ENCODE results near the gene ESRRG. TPM values are rescaled to one million over a fixed set of nuclear protein-coding genes. Genes with fewer than 3 reads are reported as not detected.

The ESRRG gene
- total and polyA plus RNA-seq, 2 experiments from 2014 or later = 1.2 to 1.7 TPM

DNA sequence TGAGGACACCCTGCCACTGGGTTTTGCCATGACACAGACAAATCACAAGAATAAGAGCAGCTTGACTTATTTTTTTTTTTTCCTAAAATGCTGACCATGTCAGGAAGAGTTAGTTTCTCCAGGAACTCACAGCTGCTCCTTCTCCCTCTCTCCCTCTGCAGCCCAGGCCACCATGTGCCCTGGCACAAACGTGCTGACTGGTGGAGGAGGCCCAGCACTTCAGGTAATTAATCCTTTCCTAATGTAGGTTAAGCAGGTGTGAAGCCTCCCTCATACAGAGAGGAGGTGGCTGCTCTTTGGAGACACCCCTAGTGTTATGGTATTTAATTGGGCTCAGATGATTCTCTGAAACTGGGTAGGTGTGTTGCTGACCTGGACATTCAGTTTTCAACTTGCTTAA is 170.2 kb downstream of the ESRRG start:
- Histone ChIP-seq H3K36me3 (ENCODE audit: insufficient read depth) (no peaks in the 10 kb centered on the region), H3K4me2 (no peak overlapping the region), H3K27me3 (ENCODE audit: insufficient read depth) (no peaks in the 10 kb centered on the region), H3K4me1 (ENCODE audit: insufficient read depth) (no peaks in the 10 kb centered on the region), H4K20me1 (replicated peaks; ENCODE audit: insufficient read depth) (no peaks in the 10 kb centered on the region; the same call in 1 of the 2 replicates), H3K9me2 (ENCODE audit: insufficient read depth) (no peaks in the 10 kb centered on the region), H3F3A (replicated peaks; ENCODE audit: low read depth) (no peaks in the 10 kb centered on the region), H2AFZ (no peak overlapping the region), H3K4me3 (no peak overlapping the region), H3K79me2 (replicated peaks; ENCODE audit: insufficient read depth) (no peaks in the 10 kb centered on the region), H3K27ac (ENCODE audit: low read depth) (no peak overlapping the region)
- Mint-ChIP-seq H3K4me1 (peaks cover 4% of the 10 kb centered on the region; the same call in 2 of the 3 replicates), H3K27me3 (ENCODE audit: insufficient read depth, low read depth, poor library complexity) (peaks cover 2% of the 10 kb centered on the region), H3K4me3 (no peak overlapping the region), H3K9me3 (no peaks in the 10 kb centered on the region), H3K36me3 (ENCODE audit: low read depth) (no peaks in the 10 kb centered on the region), H3K27ac (no peak overlapping the region)
- ATAC-seq = peak; percentile 86
- DNase-seq (ENCODE audit: low spot score) = peak; percentile 28
- no peak for TF ChIP-seq EZH2 (IDR thresholded peaks at IDR 0.05; ENCODE audit: low read depth, unreplicated experiment)
- no peak for TF ChIP-seq NANOG (IDR thresholded peaks at IDR 0.05; ENCODE audit: borderline replicate concordance)
- TF ChIP-seq, protein P1, sequence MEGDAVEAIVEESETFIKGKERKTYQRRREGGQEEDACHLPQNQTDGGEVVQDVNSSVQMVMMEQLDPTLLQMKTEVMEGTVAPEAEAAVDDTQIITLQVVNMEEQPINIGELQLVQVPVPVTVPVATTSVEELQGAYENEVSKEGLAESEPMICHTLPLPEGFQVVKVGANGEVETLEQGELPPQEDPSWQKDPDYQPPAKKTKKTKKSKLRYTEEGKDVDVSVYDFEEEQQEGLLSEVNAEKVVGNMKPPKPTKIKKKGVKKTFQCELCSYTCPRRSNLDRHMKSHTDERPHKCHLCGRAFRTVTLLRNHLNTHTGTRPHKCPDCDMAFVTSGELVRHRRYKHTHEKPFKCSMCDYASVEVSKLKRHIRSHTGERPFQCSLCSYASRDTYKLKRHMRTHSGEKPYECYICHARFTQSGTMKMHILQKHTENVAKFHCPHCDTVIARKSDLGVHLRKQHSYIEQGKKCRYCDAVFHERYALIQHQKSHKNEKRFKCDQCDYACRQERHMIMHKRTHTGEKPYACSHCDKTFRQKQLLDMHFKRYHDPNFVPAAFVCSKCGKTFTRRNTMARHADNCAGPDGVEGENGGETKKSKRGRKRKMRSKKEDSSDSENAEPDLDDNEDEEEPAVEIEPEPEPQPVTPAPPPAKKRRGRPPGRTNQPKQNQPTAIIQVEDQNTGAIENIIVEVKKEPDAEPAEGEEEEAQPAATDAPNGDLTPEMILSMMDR (conservative IDR thresholded peaks at IDR 0.05; ENCODE audit: low read depth in 2 of 2) = no peak
- no peak for TF ChIP-seq POLR2AphosphoS5 (IDR thresholded peaks at IDR 0.05; ENCODE audit: low read depth)
- no peak for TF ChIP-seq EZH2phosphoT487 (IDR thresholded peaks at IDR 0.05; ENCODE audit: unreplicated experiment)
- no peak for TF ChIP-seq CREB1 (CRISPR knock-in tag; IDR thresholded peaks at IDR 0.05; ENCODE audit: low read depth)

GRCh38 chr1:216549796-216550195 is 173.4 kb downstream of the ESRRG start:
- Histone ChIP-seq H4K20me1 (replicated peaks; ENCODE audit: insufficient read depth) (no peaks in the 10 kb centered on the region; the same call in 1 of the 2 replicates), H3K9me2 (ENCODE audit: insufficient read depth) (no peaks in the 10 kb centered on the region), H2AFZ (no peak overlapping the region), H3K4me1 (ENCODE audit: insufficient read depth) (no peaks in the 10 kb centered on the region), H3K4me3 (no peak overlapping the region), H3F3A (replicated peaks; ENCODE audit: low read depth) (no peaks in the 10 kb centered on the region), H3K4me2 (no peak overlapping the region), H3K27me3 (ENCODE audit: insufficient read depth) (no peaks in the 10 kb centered on the region), H3K79me2 (replicated peaks; ENCODE audit: insufficient read depth) (no peaks in the 10 kb centered on the region), H3K36me3 (ENCODE audit: insufficient read depth) (no peaks in the 10 kb centered on the region), H3K27ac (ENCODE audit: low read depth) (no peak overlapping the region)
- ATAC-seq = no peak
- no peaks in the 10 kb centered on the region for H3K36me3 Mint-ChIP-seq (ENCODE audit: low read depth)
- H3K4me1 Mint-ChIP-seq = peaks cover 4% of the 10 kb centered on the region; the same call in 2 of the 3 replicates
- H3K27me3 Mint-ChIP-seq (ENCODE audit: insufficient read depth, low read depth, poor library complexity) = no peaks in the 10 kb centered on the region
- H3K4me3 Mint-ChIP-seq = no peak overlapping the region
- H3K9me3 Mint-ChIP-seq = no peaks in the 10 kb centered on the region
- H3K27ac Mint-ChIP-seq = no peak overlapping the region
- DNase-seq (ENCODE audit: low spot score) = no peak
- TF ChIP-seq STAT1 (IDR thresholded peaks at IDR 0.05; ENCODE audit: unreplicated experiment) (no peak), ETS1 (IDR thresholded peaks at IDR 0.05) (no peak), CREB1 (CRISPR knock-in tag; IDR thresholded peaks at IDR 0.05; ENCODE audit: low read depth) (no peak), ZNF462 (CRISPR knock-in tag; IDR thresholded peaks at IDR 0.05) (no peak), NANOG (IDR thresholded peaks at IDR 0.05; ENCODE audit: borderline replicate concordance) (no peak), JUNB (IDR thresholded peaks at IDR 0.05; ENCODE audit: unreplicated experiment) (no peak), ZNF331 (CRISPR knock-in tag; IDR thresholded peaks at IDR 0.05; ENCODE audit: low read depth) (no peak), ZNF114 (CRISPR knock-in tag; IDR thresholded peaks at IDR 0.05) (no peak)

All from GM23338 (cell line).